ENCODE data around the gene FRMD4B.

- TF ChIP-seq POLR2AphosphoS5 (IDR thresholded peaks at IDR 0.05; ENCODE audit: borderline replicate concordance, low read depth, low read length) (no peak), EZH2 (IDR thresholded peaks at IDR 0.05) (no peak), FOXP2 (optimal IDR thresholded peaks at IDR 0.05; ENCODE audit: control extremely low read depth, extremely low read length, insufficient read depth) (no peak)
These were observed 109.0 kb downstream of the FRMD4B start for GRCh38 chr3:69276884-69277283.

Measured in SK-N-MC (cell line).